Fibroblast of lung (primary cell): ENCODE measurements around the gene SPATA20.

Experiments
- CTCF ChIP-seq, 2 donors: IDR thresholded peaks in 1 of 2; conservative IDR thresholded peaks in 1 of 2; 1 replicate in 1 of 2; 2 replicates in 1 of 2; pipeline ENCODE4 v1.5.1; 2011 to 2012; ENCODE audit warnings: low read length in 2 of 2, control low read depth in 1 of 2, inconsistent platforms in 1 of 2, low read depth in 1 of 2, mild to moderate bottlenecking in 1 of 2
- EZH2 ChIP-seq: IDR thresholded peaks from 2 replicates; pipeline ENCODE4 v1.5.1; 2012; ENCODE audit warnings: low read length, control low read depth, mild to moderate bottlenecking; ENCODE audit errors: missing control alignments

- TF ChIP-seq CTCF (conservative IDR thresholded peaks at IDR 0.05 in 1 of 2, IDR thresholded peaks at IDR 0.05 in 1 of 2; ENCODE audit: low read depth in 1 of 2, low read length in 2 of 2), result no peak
- TF ChIP-seq EZH2, result no peak
Observed at GRCh38 chr17:50575581-50576210, 28.7 kb downstream of the SPATA20 start.
